Activated naive CD4-positive, alpha-beta T cell treated with anti-CD3 and anti-CD28 coated beads for 36 hours (primary cell): Measurements from ENCODE around the gene SASH3. TPM values are rescaled to one million over a fixed set of nuclear protein-coding genes. Genes with fewer than 3 reads are reported as not detected.
"Not testable (repeated sequence)": the region's sequence is repeated elsewhere in the genome, so short reads cannot be mapped to it uniquely, and the experiment has no call there.

Source experiments
- CTCF ChIA-PET: fragments of 350-600 bp; sonication (Branson Sonifier 250); formaldehyde crosslinking; loops from one replicate; lab custom pipeline; 2021; ENCODE audit warnings: antibody characterized with exemption; lab: Charles Lee
- DNase-seq: peaks from one replicate; pipeline ENCODE4 v3.0.0-alpha.2; 2020
- H3K27ac Mint-ChIP-seq: one replicate; pipeline ENCODE4 v1.8.0; 2021; ENCODE audit warnings: mild to moderate bottlenecking, mixed read lengths
- H3K27me3 Mint-ChIP-seq: one replicate; pipeline ENCODE4 v1.8.0; 2021; ENCODE audit warnings: low read depth, mixed read lengths
- H3K36me3 Mint-ChIP-seq: one replicate; pipeline ENCODE4 v1.8.0; 2021; ENCODE audit warnings: low read depth, mixed read lengths
- H3K4me1 Mint-ChIP-seq: one replicate; pipeline ENCODE4 v1.8.0; 2021; ENCODE audit warnings: low read depth, mixed read lengths
- H3K4me3 Mint-ChIP-seq: one replicate; pipeline ENCODE4 v1.8.0; 2021; ENCODE audit warnings: mild to moderate bottlenecking, moderate library complexity, mixed read lengths
- H3K9me3 Mint-ChIP-seq: one replicate; pipeline ENCODE4 v1.8.0; 2021; ENCODE audit warnings: mixed read lengths
- intact Hi-C: fragments of 100-400 bp; cut with micrococcal nuclease; formaldehyde crosslinking; loops from one replicate; pipeline ENCODE4 v1.15.1; 2023
- total RNA-seq, 2 experiments: library from RNA; stranded (reverse); gene quantifications; one replicate each; pipeline ENCODE4 v1.2.3, GENCODE V29; 2021

Gene SASH3
- total RNA-seq, result 10 to 100 TPM; 90.3 to 98.7 TPM

GRCh38 chrX:129779747-129780146 lies at the start of gene SASH3:
Gene SASH3, plus strand, starts transcription at chrX:129779949. Its CDS starts 149 bp downstream, at chrX:129780098.
- peaks cover 37% of the 10 kb centered on the region for H3K36me3 Mint-ChIP-seq

GRCh38 chrX:129731228-129731627 lies 48.5 kb upstream of the SASH3 start:
- intact Hi-C loops, result no loop called here
- H3K27me3 Mint-ChIP-seq, result no peaks in the 10 kb centered on the region
- H3K27ac Mint-ChIP-seq, result peak overlapping the region; percentile 16
- no peak for DNase-seq
- H3K4me1 Mint-ChIP-seq, result peaks cover 31% of the 10 kb centered on the region
- H3K36me3 Mint-ChIP-seq, result no peaks in the 10 kb centered on the region
- H3K4me3 Mint-ChIP-seq, result no peak overlapping the region
- CTCF ChIA-PET, result no interaction called here
- H3K9me3 Mint-ChIP-seq, result no peaks in the 10 kb centered on the region

More at GRCh38 chrX:129779747-129780146, at the start of gene SASH3:
- Mint-ChIP-seq H3K4me1 (peaks cover 50% of the 10 kb centered on the region), H3K27me3 (no peaks in the 10 kb centered on the region), H3K4me3 (peak within 1 kb of the TSS; percentile 82), H3K9me3 (no peaks in the 10 kb centered on the region), H3K27ac (peak within 1 kb of the TSS; percentile 97)
- CTCF ChIA-PET, result interaction anchor here (0.9 to 1.7 kb wide), 5 partner anchors 9 to 54 kb away, joined by 3 to 5 read pairs (median 3); no protein-coding TSS in a partner anchor
- intact Hi-C loops, result loop anchor here (2.0 to 5.0 kb wide), 5 partner anchors 19 to 393 kb away; partner anchors contain the start of genes BCORL1 and ZDHHC9
- peak; percentile 81 for DNase-seq

GRCh38 chrX:129732857-129733256 lies 46.9 kb upstream of the SASH3 start:
- H3K4me3 Mint-ChIP-seq, result no peak overlapping the region
- DNase-seq, result no peak
- CTCF ChIA-PET, result no interaction called here
- H3K27me3 Mint-ChIP-seq, result no peaks in the 10 kb centered on the region
- intact Hi-C loops, result no loop called here
- no peaks in the 10 kb centered on the region for H3K36me3 Mint-ChIP-seq
- no peaks in the 10 kb centered on the region for H3K9me3 Mint-ChIP-seq
- no peak overlapping the region for H3K27ac Mint-ChIP-seq
- peaks cover 40% of the 10 kb centered on the region for H3K4me1 Mint-ChIP-seq

- DNase-seq, result no peak
- Mint-ChIP-seq H3K9me3 (no peaks in the 10 kb centered on the region), H3K27ac (no peak overlapping the region), H3K27me3 (no peaks in the 10 kb centered on the region), H3K4me1 (peaks cover 44% of the 10 kb centered on the region), H3K36me3 (no peaks in the 10 kb centered on the region), H3K4me3 (no peak overlapping the region)
- CTCF ChIA-PET, result no interaction called here
- intact Hi-C loops, result no loop called here
Observed at GRCh38 chrX:129733335-129733734, 46.4 kb upstream of the SASH3 start.

- H3K9me3 Mint-ChIP-seq, result no peaks in the 10 kb centered on the region
- no peak overlapping the region for H3K4me3 Mint-ChIP-seq
- no peak overlapping the region for H3K27ac Mint-ChIP-seq
- DNase-seq, result peak; percentile 42
- intact Hi-C loops, result loop anchor here (1.0 kb wide), 1 partner anchor 45 kb away; no protein-coding TSS in a partner anchor
- no peaks in the 10 kb centered on the region for H3K36me3 Mint-ChIP-seq
- CTCF ChIA-PET, result interaction anchor here (2.2 kb wide), 1 partner anchor 10 kb away, joined by 12 read pairs; no protein-coding TSS in a partner anchor
- H3K4me1 Mint-ChIP-seq, result peaks cover 24% of the 10 kb centered on the region
- H3K27me3 Mint-ChIP-seq, result no peaks in the 10 kb centered on the region
Observed at GRCh38 chrX:129736491-129736890, 43.3 kb upstream of the SASH3 start.

GRCh38 chrX:129737916-129738315 lies 41.8 kb upstream of the SASH3 start:
- Mint-ChIP-seq H3K9me3 (no peaks in the 10 kb centered on the region), H3K4me3 (no peak overlapping the region), H3K27me3 (no peaks in the 10 kb centered on the region), H3K27ac (no peak overlapping the region), H3K36me3 (no peaks in the 10 kb centered on the region), H3K4me1 (peaks cover 26% of the 10 kb centered on the region)
- no peak for DNase-seq
- CTCF ChIA-PET, result interaction anchor here (1.2 to 2.2 kb wide), 2 partner anchors 11 to 17 kb away, joined by 4 to 12 read pairs; no protein-coding TSS in a partner anchor
- intact Hi-C loops, result no loop called here

GRCh38 chrX:129738466-129739308 lies 41.1 kb upstream of the SASH3 start, which contains the start of gene XPNPEP2:
Gene XPNPEP2, plus strand, starts transcription at chrX:129738979. Its CDS starts 235 bp downstream, at chrX:129739214.
- no peak within 1 kb of the TSS for H3K27ac Mint-ChIP-seq
- CTCF ChIA-PET, result interaction anchor here (2.2 kb wide), 1 partner anchor 12 kb away, joined by 12 read pairs; no protein-coding TSS in a partner anchor
- no peaks in the 10 kb centered on the region for H3K36me3 Mint-ChIP-seq
- no peaks in the 10 kb centered on the region for H3K27me3 Mint-ChIP-seq
- intact Hi-C loops, result no loop called here
- no peaks in the 10 kb centered on the region for H3K9me3 Mint-ChIP-seq
- H3K4me1 Mint-ChIP-seq, result peaks cover 29% of the 10 kb centered on the region
- no peak within 1 kb of the TSS for H3K4me3 Mint-ChIP-seq
- no peak for DNase-seq

GRCh38 chrX:129739578-129739977 lies 40.2 kb upstream of the SASH3 start:
- Mint-ChIP-seq H3K4me3 (no peak overlapping the region), H3K27ac (no peak overlapping the region), H3K4me1 (peaks cover 37% of the 10 kb centered on the region), H3K27me3 (no peaks in the 10 kb centered on the region), H3K9me3 (no peaks in the 10 kb centered on the region), H3K36me3 (no peaks in the 10 kb centered on the region)
- CTCF ChIA-PET, result no interaction called here
- intact Hi-C loops, result no loop called here
- DNase-seq, result no peak

GRCh38 chrX:129741880-129742758 lies 37.6 kb upstream of the SASH3 start:
- H3K9me3 Mint-ChIP-seq, result no peaks in the 10 kb centered on the region

GRCh38 chrX:129742759-129743152 lies 37.0 kb upstream of the SASH3 start:
- H3K27me3 Mint-ChIP-seq, CTCF ChIA-PET, intact Hi-C loops, H3K9me3 Mint-ChIP-seq, DNase-seq, H3K36me3 Mint-ChIP-seq, H3K27ac Mint-ChIP-seq: not testable (repeated sequence)
- Mint-ChIP-seq H3K4me1 (peaks cover 34% of the 10 kb centered on the region), H3K4me3 (peak overlapping the region; percentile 21)

More at GRCh38 chrX:129741880-129742758, 37.6 kb upstream of the SASH3 start:
- H3K4me1 Mint-ChIP-seq, result peaks cover 35% of the 10 kb centered on the region
- intact Hi-C loops, result no loop called here
- peak overlapping the region; percentile 21 for H3K4me3 Mint-ChIP-seq
- DNase-seq, result peak; percentile 30
- no peaks in the 10 kb centered on the region for H3K27me3 Mint-ChIP-seq
- no peak overlapping the region for H3K27ac Mint-ChIP-seq
- H3K36me3 Mint-ChIP-seq, result no peaks in the 10 kb centered on the region
- CTCF ChIA-PET, result no interaction called here

GRCh38 chrX:129743821-129744220 lies 35.9 kb upstream of the SASH3 start:
- no peak overlapping the region for H3K27ac Mint-ChIP-seq
- H3K9me3 Mint-ChIP-seq, result no peaks in the 10 kb centered on the region
- peaks cover 29% of the 10 kb centered on the region for H3K4me1 Mint-ChIP-seq
- H3K36me3 Mint-ChIP-seq, result no peaks in the 10 kb centered on the region
- H3K4me3 Mint-ChIP-seq, result no peak overlapping the region
- intact Hi-C loops, result no loop called here
- no peaks in the 10 kb centered on the region for H3K27me3 Mint-ChIP-seq
- CTCF ChIA-PET, result interaction anchor here (1.1 kb wide), 1 partner anchor 11 kb away, joined by 3 read pairs; no protein-coding TSS in a partner anchor
- DNase-seq, result no peak

- DNase-seq, result peak; percentile 50
- H3K36me3 Mint-ChIP-seq, result no peaks in the 10 kb centered on the region
- CTCF ChIA-PET, result interaction anchor here (1.1 to 1.8 kb wide), 2 partner anchors 10 to 19 kb away, joined by 3 to 5 read pairs; no protein-coding TSS in a partner anchor
- intact Hi-C loops, result no loop called here
- H3K9me3 Mint-ChIP-seq, result no peaks in the 10 kb centered on the region
- H3K4me3 Mint-ChIP-seq, result no peak overlapping the region
- no peaks in the 10 kb centered on the region for H3K27me3 Mint-ChIP-seq
- H3K4me1 Mint-ChIP-seq, result peaks cover 29% of the 10 kb centered on the region
- no peak overlapping the region for H3K27ac Mint-ChIP-seq
Observed at GRCh38 chrX:129744861-129745321, 34.9 kb upstream of the SASH3 start.
